ENCODE data around the gene SPRED1. TPM values are rescaled to one million over a fixed set of nuclear protein-coding genes. Genes with fewer than 3 reads are reported as not detected.
A peak's percentile ranks its signal among the peaks of the same experiment; 100 is the strongest.

The SPRED1 gene
- total and polyA plus RNA-seq, 2 of the 4 experiments (the other 2 are of a cell fraction), result 6.6 to 17.9 TPM

GRCh38 chr15:38320866-38321265 is 68.2 kb downstream of the SPRED1 start:
- dilution Hi-C loops (cut with HindIII; ENCODE audit: low sequenced_read_pairs, unreplicated experiment), result no loop called here
- TF ChIP-seq ELK1 (IDR thresholded peaks at IDR 0.05; ENCODE audit: borderline replicate concordance, low read depth, low read length) (no peak), MAFK (IDR thresholded peaks at IDR 0.05; ENCODE audit: low read depth, low read length) (no peak), FOS (IDR thresholded peaks at IDR 0.05; ENCODE audit: low read depth, low read length) (no peak), BHLHE40 (IDR thresholded peaks at IDR 0.05; ENCODE audit: low read depth, low read length) (no peak), MXI1 (IDR thresholded peaks at IDR 0.05; ENCODE audit: borderline replicate concordance, low read depth, low read length) (no peak), RCOR1 (IDR thresholded peaks at IDR 0.05; ENCODE audit: insufficient replicate concordance, low read length) (no peak), CTCF (conservative IDR thresholded peaks at IDR 0.05; ENCODE audit: low read depth, low read length) (no peak), NFE2L2 (IDR thresholded peaks at IDR 0.05; ENCODE audit: low read depth, low read length) (no peak), SMC3 (IDR thresholded peaks at IDR 0.05; ENCODE audit: low read depth, low read length) (no peak), MAZ (IDR thresholded peaks at IDR 0.05; ENCODE audit: borderline replicate concordance, low read depth, low read length) (no peak)

More at GRCh38 chr15:38320866-38321265, 68.2 kb downstream of the SPRED1 start:
- H3K4ac ChIP-seq (ENCODE audit: low read depth, low read length), result no peak overlapping the region
- no peak overlapping the region for H2AFZ ChIP-seq (replicated peaks; ENCODE audit: low read length, poor library complexity)
- H3K4me3 ChIP-seq (ENCODE audit: insufficient read depth, low read depth, low read length), result no peak overlapping the region
- H2AK9ac ChIP-seq (replicated peaks; ENCODE audit: low read depth, low read length, poor library complexity), result no peak overlapping the region
- H3K23ac ChIP-seq (ENCODE audit: low read depth, low read length), result no peak overlapping the region
- no peak overlapping the region for H2BK15ac ChIP-seq (ENCODE audit: low read depth, low read length)
- POLR2A ChIA-PET (ENCODE audit: unreplicated experiment), result no interaction called here
- no peak overlapping the region for H2BK120ac ChIP-seq (ENCODE audit: low read depth, low read length)
- no peak overlapping the region for H4K5ac ChIP-seq (ENCODE audit: low read depth, low read length)
- no peak overlapping the region for H3K27ac ChIP-seq (ENCODE audit: insufficient read depth, low read length)
- no TSS peak for BruUV-seq (replicated peaks)
- no peak overlapping the region for H3K56ac ChIP-seq (ENCODE audit: extremely low read depth, insufficient read depth, low read length)
- no peak overlapping the region for H2BK20ac ChIP-seq (ENCODE audit: low read depth, low read length)
- no peak overlapping the region for H2AK5ac ChIP-seq (ENCODE audit: low read depth, low read length)
- peaks cover 15 to 42% of the 10 kb centered on the region in 2 experiments for H3K79me1 ChIP-seq (ENCODE audit: low read depth in 1 of 2, low read length in 2 of 2)
- H4K91ac ChIP-seq (ENCODE audit: insufficient read depth, low read depth, low read length), result no peak overlapping the region
- no peak overlapping the region for H4K8ac ChIP-seq (ENCODE audit: low read depth in 2 of 2, low read length in 2 of 2)
- H3K14ac ChIP-seq (replicated peaks; ENCODE audit: low read depth, low read length), result no peak overlapping the region
- no peaks in the 10 kb centered on the region for H3K9me3 ChIP-seq (ENCODE audit: control insufficient read depth, insufficient read depth, low read length)
- in situ Hi-C loops (cut with MboI; ENCODE audit: low sequenced_read_pairs), result no loop called here
- H3K4me1 ChIP-seq (ENCODE audit: control insufficient read depth, insufficient read depth, low read length), result peaks cover 3% of the 10 kb centered on the region; the same call in 1 of the 2 replicates
- no CpG with 5 or more reads among the region's 2 CpGs for WGBS, 2 experiments (ENCODE audit: extremely low coverage in 2 of 2, insufficient read length in 1 of 2)
- H3K18ac ChIP-seq (ENCODE audit: low read depth, low read length), result no peak overlapping the region
- intact Hi-C loops (cut with micrococcal nuclease), result no loop called here
- CTCF ChIA-PET, result no interaction called here
- peak; percentile 29 for DNase-seq
- no peak overlapping the region for H2BK5ac ChIP-seq (ENCODE audit: low read depth, low read length, poor library complexity, severe bottlenecking)
- H3K9ac ChIP-seq (ENCODE audit: low read depth, low read length), result no peak overlapping the region
- 0 out of 2 replicates have a peak, but pooled peaks cover 3% of the 10 kb centered on the region for H3K9me1 ChIP-seq (ENCODE audit: insufficient read depth, low read length)
- no peak for ATAC-seq (ENCODE audit: low read depth)
- peaks cover 8% of the 10 kb centered on the region for H3K36me3 ChIP-seq (ENCODE audit: control insufficient read depth, insufficient read depth, low read length)
- no peaks in the 10 kb centered on the region for H3K27me3 ChIP-seq (ENCODE audit: control insufficient read depth, insufficient read depth, low read length)
- H4K20me1 ChIP-seq (ENCODE audit: insufficient read depth, low read length), result peaks cover 31% of the 10 kb centered on the region; the same call in 1 of the 2 replicates
- H3K4me2 ChIP-seq (ENCODE audit: low read depth, low read length), result no peak overlapping the region
